Choroid plexus epithelial cell (primary cell): ENCODE results near the gene CEACAM3.
"Not testable (repeated sequence)": the region's sequence is repeated elsewhere in the genome, so short reads cannot be mapped to it uniquely, and the experiment has no call there.

Source experiments
- DNase-seq: peaks from one replicate; pipeline ENCODE4 v3.0.0-alpha.2; 2010; ENCODE audit warnings: low read depth
- H3K4me3 ChIP-seq: 2 replicates; pipeline ENCODE4 v1.5.1; 2011; ENCODE audit warnings: low read depth, mild to moderate bottlenecking, control low read depth, low read length, moderate library complexity
- CTCF ChIP-seq: conservative IDR thresholded peaks from 2 replicates; pipeline ENCODE4 v1.5.1; 2011; ENCODE audit warnings: low read depth, mild to moderate bottlenecking, control low read depth, inconsistent platforms, low read length, moderate library complexity

Gene CEACAM3

GRCh38 chr19:41758846-41759245 lies 37.5 kb upstream of the CEACAM3 start:
- DNase-seq, result no peak
- no peak for TF ChIP-seq CTCF
- H3K4me3 ChIP-seq, result no peak overlapping the region

GRCh38 chr19:41767115-41767514 lies 29.3 kb upstream of the CEACAM3 start:
- DNase-seq, result no peak
- H3K4me3 ChIP-seq, result no peak overlapping the region
- no peak for TF ChIP-seq CTCF

GRCh38 chr19:41768105-41768504 lies 28.3 kb upstream of the CEACAM3 start:
- not testable (repeated sequence) for DNase-seq, H3K4me3 ChIP-seq

GRCh38 chr19:41769608-41770007 lies 26.8 kb upstream of the CEACAM3 start:
- DNase-seq, result no peak
- TF ChIP-seq CTCF, result no peak
- H3K4me3 ChIP-seq, result no peak overlapping the region

GRCh38 chr19:41771410-41771809 lies 25.0 kb upstream of the CEACAM3 start:
- no peak overlapping the region for H3K4me3 ChIP-seq
- no peak for TF ChIP-seq CTCF
- no peak for DNase-seq

GRCh38 chr19:41774515-41774980 lies 21.8 kb upstream of the CEACAM3 start:
- H3K4me3 ChIP-seq, result no peak overlapping the region
- DNase-seq, result no peak
- no peak for TF ChIP-seq CTCF

GRCh38 chr19:41776700-41777099 lies 19.7 kb upstream of the CEACAM3 start:
- DNase-seq, result no peak
- H3K4me3 ChIP-seq, result no peak overlapping the region
- no peak for TF ChIP-seq CTCF

GRCh38 chr19:41783612-41784011 lies 12.8 kb upstream of the CEACAM3 start:
- H3K4me3 ChIP-seq, result no peak overlapping the region
- TF ChIP-seq CTCF, result no peak
- no peak for DNase-seq
